Thymus (tissue), 11 donors: ENCODE results near the gene PUM2. TPM values are rescaled to one million over a fixed set of nuclear protein-coding genes. Genes with fewer than 3 reads are reported as not detected.

Experiments used
- DNase-seq, 9 donors: peaks; one replicate each; pipeline ENCODE4 v3.0.0-alpha.2; 2013; ENCODE audit warnings: low spot score in 9 of 9, low read depth in 6 of 9, missing footprints in 1 of 9
- H3K27ac ChIP-seq, 2 donors: one replicate each; pipeline ENCODE4 v1.5.1; 2013; ENCODE audit warnings: control low read depth in 1 of 2, low read depth in 1 of 2, low read length in 1 of 2, mild to moderate bottlenecking in 1 of 2, moderate library complexity in 1 of 2
- H3K27me3 ChIP-seq, 2 donors: one replicate each; pipeline ENCODE4 v1.5.1; 2013; ENCODE audit warnings: low read length in 1 of 2; ENCODE audit not compliant: control insufficient read depth in 2 of 2, insufficient read depth in 1 of 2
- H3K36me3 ChIP-seq, 2 donors: one replicate each; pipeline ENCODE4 v1.5.1; 2013; ENCODE audit warnings: low read length in 1 of 2, mild to moderate bottlenecking in 1 of 2, moderate library complexity in 1 of 2; ENCODE audit not compliant: control insufficient read depth in 2 of 2, insufficient read depth in 2 of 2
- H3K4me1 ChIP-seq, 2 donors: one replicate each; pipeline ENCODE4 v1.5.1; 2013; ENCODE audit warnings: low read length in 2 of 2; ENCODE audit not compliant: control insufficient read depth in 2 of 2, insufficient read depth in 2 of 2
- H3K4me3 ChIP-seq, 2 donors: one replicate each; pipeline ENCODE4 v1.5.1; 2013; ENCODE audit warnings: low read length in 2 of 2, control low read depth in 1 of 2, mild to moderate bottlenecking in 1 of 2
- H3K9me3 ChIP-seq, 2 donors: one replicate each; pipeline ENCODE4 v1.5.1; 2013; ENCODE audit warnings: low read length in 1 of 2, mild to moderate bottlenecking in 1 of 2; ENCODE audit not compliant: control insufficient read depth in 2 of 2, insufficient read depth in 1 of 2
- WGBS: extraction: QIAGEN DNeasy Blood & Tissue Kit; methylation state at CpG from one replicate; pipeline ENCODE4 v1.1.7; 2013; 5-methylcytosine and 5-hydroxymethylcytosine counted together
- polyA plus RNA-seq: library from polyadenylated mRNA; stranded (reverse); fragments of 200-250 nt; gene quantifications from one replicate; pipeline ENCODE4 v1.2.3, GENCODE V29; 2013
- total RNA-seq: library from RNA; stranded (reverse); fragments of 120-200 nt; gene quantifications from one replicate; pipeline ENCODE4 v1.2.4, GENCODE V29; 2013
- donor health status: healthy.

PUM2 gene
- total and polyA plus RNA-seq, 2 donors = 40.2 to 66.8 TPM

DNA sequence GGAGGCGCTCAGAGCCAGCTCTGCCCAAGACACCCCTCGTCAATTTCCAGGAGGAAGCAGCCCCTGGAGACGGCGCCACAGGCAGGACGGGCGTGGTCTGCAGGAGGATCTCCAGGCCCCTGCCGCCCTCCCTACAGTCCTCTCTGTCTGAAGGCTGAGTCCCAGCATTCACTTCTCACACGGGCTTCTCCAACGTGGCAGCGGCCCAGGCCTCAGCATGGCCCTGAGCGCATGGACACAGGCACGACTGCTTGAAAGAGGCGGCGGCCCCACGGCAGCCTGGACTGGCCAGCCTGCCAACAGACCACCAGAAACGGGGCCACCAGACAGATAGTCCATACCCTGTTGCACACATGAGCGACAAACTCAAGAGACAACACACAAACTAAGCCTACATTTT is 149.0 kb downstream of the PUM2 start:
- 98% methylated on average over 17 of the region's 17 CpGs for WGBS
- peaks cover 0 to 6% of the 10 kb centered on the region in 2 donors for H3K4me1 ChIP-seq
- no peaks in the 10 kb centered on the region for H3K36me3 ChIP-seq
- H3K27me3 ChIP-seq = no peaks in the 10 kb centered on the region
- DNase-seq = no peak
- no peaks in the 10 kb centered on the region for H3K9me3 ChIP-seq
- H3K27ac ChIP-seq = no peak overlapping the region
- no peak overlapping the region for H3K4me3 ChIP-seq

DNA sequence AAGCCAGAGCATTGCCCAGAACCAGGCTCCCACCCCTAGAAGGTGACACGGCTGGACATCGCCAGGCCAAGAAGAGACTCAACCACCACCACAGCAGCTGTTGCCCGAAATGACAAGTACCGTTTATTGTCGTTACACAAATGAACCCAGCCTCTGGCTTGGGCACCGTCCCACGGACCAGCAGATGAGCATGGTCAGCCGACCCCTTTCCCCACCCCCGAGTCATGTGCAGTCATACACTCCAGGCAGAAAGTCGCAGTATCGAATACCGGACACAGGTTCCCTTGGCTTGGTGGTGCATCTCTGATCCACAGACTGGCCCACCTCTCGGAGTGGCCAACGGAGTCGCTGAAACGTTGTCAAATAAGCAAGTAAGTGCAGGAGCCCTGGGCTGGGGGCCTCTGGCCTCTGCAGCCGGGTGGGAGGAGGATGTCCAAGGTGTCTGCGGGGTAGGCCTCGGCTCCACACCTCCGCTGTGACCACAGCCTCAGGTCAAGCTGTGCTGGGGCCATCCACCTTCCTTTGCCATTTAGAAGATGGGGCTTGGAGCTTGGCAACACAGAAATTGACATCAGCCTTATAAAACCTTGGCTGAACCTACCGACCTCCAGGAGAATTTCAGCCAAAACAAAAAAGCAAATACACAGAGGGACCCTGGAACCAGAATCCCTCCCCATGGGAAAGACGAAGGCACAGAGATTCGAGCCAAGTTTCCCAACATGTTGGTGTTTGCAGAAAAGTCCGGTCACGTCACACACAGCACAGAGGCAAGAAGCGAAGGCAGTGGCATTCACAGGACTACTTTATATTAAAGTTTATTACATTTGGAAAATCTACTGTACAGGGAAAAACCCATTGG is 149.7 kb downstream of the PUM2 start:
- Histone ChIP-seq H3K4me3 (no peak overlapping the region), H3K36me3 (no peaks in the 10 kb centered on the region), H3K27ac (no peak overlapping the region), H3K27me3 (no peaks in the 10 kb centered on the region), H3K4me1 (peaks cover 0 to 3% of the 10 kb centered on the region in 2 donors), H3K9me3 (no peaks in the 10 kb centered on the region)
- 96% methylated on average over 26 of the region's 26 CpGs for WGBS
- no peak for DNase-seq

DNA sequence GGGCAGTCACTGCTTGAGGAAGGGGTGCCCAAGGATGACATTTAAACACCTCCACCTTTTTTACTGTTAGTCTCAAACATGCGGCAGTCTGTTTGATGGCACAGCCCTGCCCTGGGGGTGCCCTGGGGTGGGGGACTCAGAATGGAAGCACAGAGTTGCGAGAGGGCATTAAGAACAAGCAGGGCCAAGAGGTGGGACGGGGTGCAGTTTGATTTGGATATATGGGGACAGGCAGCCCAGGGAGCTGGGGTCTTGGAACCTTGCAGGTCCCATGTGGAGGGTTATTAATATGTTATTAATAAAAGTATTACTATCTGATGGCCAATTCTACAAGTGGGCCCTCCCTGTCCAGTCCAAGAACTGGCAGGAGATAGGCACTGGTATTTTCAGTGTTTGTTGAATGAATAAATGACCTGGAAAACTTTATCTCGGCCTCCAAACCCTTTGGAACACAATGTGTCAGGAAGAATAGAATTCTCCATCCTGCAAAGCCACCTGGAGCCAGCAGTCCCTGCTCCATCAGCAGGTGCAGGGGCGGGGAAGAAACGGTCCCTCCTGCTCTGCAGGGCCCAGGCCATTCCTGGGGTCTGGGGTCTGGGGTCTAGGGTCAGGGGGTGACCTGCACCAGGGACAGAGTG is 150.9 kb downstream of the PUM2 start:
- Histone ChIP-seq H3K4me3 (no peak overlapping the region), H3K36me3 (no peaks in the 10 kb centered on the region), H3K27me3 (no peaks in the 10 kb centered on the region), H3K4me1 (peaks cover 0 to 3% of the 10 kb centered on the region in 2 donors), H3K27ac (no peak overlapping the region), H3K9me3 (no peaks in the 10 kb centered on the region)
- DNase-seq = no peak
- 94% methylated on average over 6 of the region's 6 CpGs for WGBS

DNA sequence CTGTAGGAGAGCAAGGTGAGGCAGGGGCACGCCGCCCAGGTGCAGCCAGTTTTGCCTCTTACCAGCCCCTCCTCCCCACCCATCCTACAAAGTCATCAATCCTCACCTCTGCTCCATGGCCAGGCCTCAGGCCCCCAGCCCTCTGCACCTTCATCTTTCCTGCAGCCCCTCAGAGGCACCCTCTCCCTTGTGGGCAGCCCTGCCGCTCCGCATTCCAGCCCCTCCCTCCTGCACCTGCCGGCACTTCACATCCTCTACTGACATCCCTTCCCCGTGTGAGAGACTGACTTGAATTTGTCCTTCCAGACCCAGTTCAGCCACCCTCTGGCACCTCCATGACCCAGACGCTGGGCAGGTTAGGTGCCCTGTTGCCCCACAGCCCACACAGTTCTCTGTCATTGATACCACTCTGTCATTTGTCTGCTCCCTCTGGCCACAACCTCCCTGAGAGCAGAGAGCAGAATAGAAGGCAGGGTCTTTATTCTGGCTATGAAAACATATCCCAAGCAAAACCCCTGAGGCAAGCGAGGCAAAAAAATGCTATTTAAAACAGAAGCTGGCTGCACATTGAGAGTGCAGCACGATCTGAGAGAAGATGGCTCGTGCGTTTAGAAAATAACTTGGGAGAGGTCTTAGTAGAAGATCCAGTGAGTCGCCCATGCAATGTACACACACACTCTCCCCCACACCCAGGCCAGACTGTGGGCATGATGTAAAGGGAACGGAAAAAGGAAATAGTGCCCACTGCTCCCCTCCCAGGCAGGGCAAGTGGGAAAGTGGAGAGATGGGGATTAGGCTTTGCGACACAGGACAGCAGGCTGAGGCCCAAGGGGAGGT is 151.6 kb downstream of the PUM2 start:
- 94% methylated on average over 14 of the region's 14 CpGs for WGBS
- no peak overlapping the region for H3K27ac ChIP-seq
- no peaks in the 10 kb centered on the region for H3K27me3 ChIP-seq

More for the DNA sequence above, 151.6 kb downstream of the PUM2 start:
- Histone ChIP-seq H3K4me1 (peaks cover 0 to 3% of the 10 kb centered on the region in 2 donors), H3K9me3 (no peaks in the 10 kb centered on the region), H3K4me3 (no peak overlapping the region), H3K36me3 (no peaks in the 10 kb centered on the region)
- no peak for DNase-seq

Other genes with a start within 250 kb of the PUM2 start
- 6.8 TPM for gene SDC1, start 125.7 kb downstream of the PUM2 start, total RNA-seq
- 18.9 TPM for gene SDC1, start 125.7 kb downstream of the PUM2 start, polyA plus RNA-seq
- 59.0 TPM for gene RHOB, start 96.2 kb upstream of the PUM2 start, total RNA-seq
- gene RHOB, start 96.2 kb upstream of the PUM2 start, polyA plus RNA-seq = 281 TPM